A673 (cell line): ENCODE results near the gene NAXD. TPM values are rescaled to one million over a fixed set of nuclear protein-coding genes. Genes with fewer than 3 reads are reported as not detected.

Source experiments
- BruUV-seq: library from RNA; stranded (reverse); fragments of 400-500 nt; replicated peaks from 2 replicates; lab custom pipeline; 2021; lab: Mats Ljungman, UMichigan
- CTCF ChIA-PET: fragments of 300-600 bp; sonication (Branson Sonifier 250); formaldehyde crosslinking; loops from one replicate; lab custom pipeline; 2022; ENCODE audit warnings: antibody characterized with exemption; lab: Charles Lee
- POLR2A ChIA-PET: fragments of 300-600 bp; sonication (Branson Sonifier 250); formaldehyde crosslinking; loops from one replicate; lab custom pipeline; 2022; ENCODE audit warnings: antibody characterized with exemption; ENCODE audit not compliant: low non-redundant PET; lab: Charles Lee
- DNase-seq: peaks from one replicate; pipeline ENCODE4 v3.0.0-alpha.2; 2015; ENCODE audit warnings: low spot score
- H3K27ac ChIP-seq: fragments of 200-600 bp; sonication (generic); 2 replicates; pipeline ENCODE4 v1.5.1; 2016; ENCODE audit warnings: mixed run types, low read depth, mild to moderate bottlenecking, mixed read lengths, antibody characterized with exemption, low read length; ENCODE audit not compliant: poor library complexity, severe bottlenecking
- H3K27me3 ChIP-seq: fragments of 200-600 bp; sonication (generic); replicated peaks from 2 replicates; pipeline ENCODE4 v1.6.1; 2017; ENCODE audit warnings: mixed run types, low read depth, mild to moderate bottlenecking, mixed read lengths, antibody characterized with exemption, low read length; ENCODE audit not compliant: insufficient read depth, poor library complexity
- H3K36me3 ChIP-seq: fragments of 200-600 bp; sonication (generic); 2 replicates; pipeline ENCODE4 v1.6.1; 2016; ENCODE audit warnings: mixed run types, mild to moderate bottlenecking, mixed read lengths, antibody characterized with exemption, low read length; ENCODE audit not compliant: insufficient read depth, poor library complexity, severe bottlenecking
- H3K4me1 ChIP-seq: fragments of 200-600 bp; sonication (generic); 2 replicates; pipeline ENCODE4 v1.6.1; 2017; ENCODE audit warnings: mixed run types, mild to moderate bottlenecking, mixed read lengths, antibody characterized with exemption, low read length; ENCODE audit not compliant: insufficient read depth, poor library complexity, severe bottlenecking
- H3K4me3 ChIP-seq: fragments of 200-600 bp; sonication (generic); 2 replicates; pipeline ENCODE4 v1.5.1; 2016; ENCODE audit warnings: low read depth, mixed run types, mild to moderate bottlenecking, mixed read lengths, low read length; ENCODE audit not compliant: poor library complexity, severe bottlenecking
- H3K9me3 ChIP-seq: fragments of 200-600 bp; sonication (generic); 2 replicates; pipeline ENCODE4 v1.6.1; 2016; ENCODE audit warnings: mixed run types, low read depth, mild to moderate bottlenecking, mixed read lengths, antibody characterized with exemption, low read length; ENCODE audit not compliant: poor library complexity, severe bottlenecking
- CTCF ChIP-seq: fragments of 300-800, 200-600 bp; sonication (generic); conservative IDR thresholded peaks from 2 replicates; pipeline ENCODE4 v1.5.1; 2017; ENCODE audit warnings: low read depth, mild to moderate bottlenecking, antibody characterized with exemption, low read length, moderate library complexity, mixed read lengths
- EZH2 ChIP-seq: fragments of 200-600 bp; sonication (generic); IDR thresholded peaks from 2 replicates; pipeline ENCODE4 v1.6.1; 2017; ENCODE audit warnings: borderline replicate concordance, low read depth, mild to moderate bottlenecking, mixed read lengths, antibody characterized with exemption, low read length; ENCODE audit not compliant: poor library complexity, severe bottlenecking
- intact Hi-C: fragments of 100-400 bp; cut with micrococcal nuclease; formaldehyde crosslinking; loops from one replicate; pipeline ENCODE4 v1.10.0; 2022; ENCODE audit not compliant: unreplicated experiment
- total RNA-seq: library from RNA; stranded (reverse); gene quantifications from 2 replicates; pipeline ENCODE4 v1.2.3, GENCODE V29; 2021

NAXD gene
- total RNA-seq, 1 experiment from 2014 or later = 27.9 TPM

GRCh38 chr13:110637275-110637674 lies 21.9 kb downstream of the NAXD start:
- Histone ChIP-seq H3K27me3 (no peaks in the 10 kb centered on the region), H3K4me1 (no peaks in the 10 kb centered on the region), H3K27ac (no peak overlapping the region), H3K9me3 (no peaks in the 10 kb centered on the region), H3K4me3 (no peak overlapping the region), H3K36me3 (peaks cover 46% of the 10 kb centered on the region)
- BruUV-seq = no TSS peak
- DNase-seq = no peak
- TF ChIP-seq EZH2 (no peak), CTCF (no peak)
- intact Hi-C loops = no loop called here
- ChIA-PET CTCF (no interaction called here), POLR2A (no interaction called here)

- Histone ChIP-seq H3K9me3 (no peaks in the 10 kb centered on the region), H3K36me3 (peaks cover 50% of the 10 kb centered on the region), H3K27me3 (no peaks in the 10 kb centered on the region), H3K4me3 (no peak overlapping the region), H3K27ac (no peak overlapping the region), H3K4me1 (no peaks in the 10 kb centered on the region)
- POLR2A ChIA-PET = interaction anchor here (0.6 kb wide), 1 partner anchor 230 kb away, joined by 3 read pairs; no protein-coding TSS in a partner anchor
- intact Hi-C loops = no loop called here
- CTCF ChIA-PET = no interaction called here
- BruUV-seq = no TSS peak
- no peak for TF ChIP-seq EZH2
- TF ChIP-seq CTCF = no peak
- DNase-seq = no peak
Measured at GRCh38 chr13:110637747-110638146, 22.4 kb downstream of the NAXD start.

- peaks cover 52% of the 10 kb centered on the region for H3K36me3 ChIP-seq
- CTCF ChIA-PET = no interaction called here
Measured at GRCh38 chr13:110638257-110638656, 22.9 kb downstream of the NAXD start.

More at GRCh38 chr13:110638257-110638656, 22.9 kb downstream of the NAXD start:
- Histone ChIP-seq H3K4me3 (no peak overlapping the region), H3K27ac (no peak overlapping the region), H3K9me3 (no peaks in the 10 kb centered on the region), H3K4me1 (no peaks in the 10 kb centered on the region), H3K27me3 (no peaks in the 10 kb centered on the region)
- POLR2A ChIA-PET = interaction anchor here (0.6 kb wide), 1 partner anchor 231 kb away, joined by 3 read pairs; no protein-coding TSS in a partner anchor
- no TSS peak for BruUV-seq
- no peak for DNase-seq
- TF ChIP-seq EZH2 (no peak), CTCF (no peak)
- intact Hi-C loops = no loop called here
